HEK293 (cell line): ENCODE measurements around the gene SCUBE3.

ENCODE experiments used
- CTCF ChIP-seq: fragments of 450-650 bp; formaldehyde crosslinking; IDR thresholded peaks from 2 replicates; pipeline ENCODE4 v1.5.1; 2016; ENCODE audit warnings: missing biosample characterization, missing genetic modification characterization
- EGR2 ChIP-seq: fragments of 450-650 bp; formaldehyde crosslinking; IDR thresholded peaks from 2 replicates; pipeline ENCODE4 v1.5.1; 2016; ENCODE audit warnings: low read depth, missing biosample characterization, missing genetic modification characterization
- FEZF1 ChIP-seq: fragments of 450-650 bp; formaldehyde crosslinking; IDR thresholded peaks from 2 replicates; pipeline ENCODE4 v1.5.1; 2016; ENCODE audit warnings: missing biosample characterization, missing genetic modification characterization
- PBX3 ChIP-seq: sonication (generic); formaldehyde crosslinking; IDR thresholded peaks from 2 replicates; pipeline ENCODE4 v1.8.1; 2022; ENCODE audit warnings: mild to moderate bottlenecking, moderate library complexity, missing genetic modification reagents
- REST ChIP-seq: fragments of 450-650 bp; formaldehyde crosslinking; IDR thresholded peaks from 2 replicates; pipeline ENCODE4 v1.5.1; 2016; ENCODE audit warnings: missing biosample characterization, missing genetic modification characterization
- TCF7L2 ChIP-seq: IDR thresholded peaks from 2 replicates; pipeline ENCODE4 v1.6.1; 2011; ENCODE audit warnings: low read depth, mild to moderate bottlenecking, inconsistent platforms, low read length, moderate library complexity, borderline replicate concordance
- ZBTB26 ChIP-seq: fragments of 450-650 bp; formaldehyde crosslinking; optimal IDR thresholded peaks from 2 replicates; pipeline ENCODE3; 2016; ENCODE audit warnings: missing biosample characterization, mild to moderate bottlenecking, missing genetic modification characterization
- ZNF138 ChIP-seq: fragments of 450-650 bp; formaldehyde crosslinking; IDR thresholded peaks from 2 replicates; pipeline ENCODE4 v1.5.1; 2016; ENCODE audit warnings: missing biosample characterization, missing genetic modification characterization, borderline replicate concordance
- ZNF221 ChIP-seq: fragments of 450-650 bp; formaldehyde crosslinking; IDR thresholded peaks from 2 replicates; pipeline ENCODE4 v1.5.1; 2017; ENCODE audit warnings: missing biosample characterization, missing genetic modification characterization, borderline replicate concordance
- ZNF280D ChIP-seq: fragments of 450-650 bp; formaldehyde crosslinking; IDR thresholded peaks from 2 replicates; pipeline ENCODE4 v1.5.1; 2016; ENCODE audit warnings: missing biosample characterization, missing genetic modification characterization
- ZNF350 ChIP-seq: fragments of 450-650 bp; formaldehyde crosslinking; IDR thresholded peaks from 2 replicates; pipeline ENCODE4 v1.5.0; 2017; ENCODE audit warnings: missing biosample characterization, mild to moderate bottlenecking, missing genetic modification characterization
- ZNF561 ChIP-seq: fragments of 450-650 bp; IDR thresholded peaks from 2 replicates; pipeline ENCODE4 v1.5.1; 2018; ENCODE audit warnings: missing biosample characterization, missing genetic modification characterization, borderline replicate concordance
- ZNF596 ChIP-seq: fragments of 450-650 bp; IDR thresholded peaks from 2 replicates; pipeline ENCODE4 v1.5.0; 2018; ENCODE audit warnings: missing biosample characterization, mild to moderate bottlenecking, missing genetic modification characterization, moderate library complexity

GRCh38 chr6:35170166-35170565, 43.6 kb upstream of the SCUBE3 start:
- no peak for TF ChIP-seq CTCF (tag by site-specific recombination)
- no peak for TF ChIP-seq ZNF596 (tag by site-specific recombination)
- no peak for TF ChIP-seq ZNF350 (tag by site-specific recombination)
- TF ChIP-seq ZNF561 (tag by site-specific recombination), result no peak
- TF ChIP-seq EGR2 (tag by site-specific recombination), result no peak
- TF ChIP-seq FEZF1 (tag by site-specific recombination), result no peak
- TF ChIP-seq PBX3 (CRISPR knock-in tag), result no peak
- TF ChIP-seq ZBTB26 (tag by site-specific recombination), result no peak
- TF ChIP-seq TCF7L2, result no peak
- TF ChIP-seq ZNF138 (tag by site-specific recombination), result no peak
- no peak for TF ChIP-seq REST (tag by site-specific recombination)
- no peak for TF ChIP-seq ZNF221 (tag by site-specific recombination)
- no peak for TF ChIP-seq ZNF280D (tag by site-specific recombination)
